Neuronal stem cell (in vitro differentiated cells): ENCODE results near the gene CBFA2T2.
A peak's percentile ranks its signal among the peaks of the same experiment; 100 is the strongest.

ENCODE experiments used
- DNase-seq: peaks from one replicate; pipeline ENCODE4 v3.0.0-alpha.2; 2013; ENCODE audit warnings: low spot score
- H2AFZ ChIP-seq: one replicate; pipeline ENCODE4 v1.6.1; 2013; ENCODE audit warnings: mild to moderate bottlenecking, low read length, inconsistent platforms
- H2AK5ac ChIP-seq: 2 replicates; pipeline ENCODE4 v1.6.1; 2013; ENCODE audit warnings: low read depth, mild to moderate bottlenecking, inconsistent platforms, low read length, moderate library complexity, mixed read lengths
- H2BK120ac ChIP-seq: 2 replicates; pipeline ENCODE4 v1.6.1; 2013; ENCODE audit warnings: low read depth, mild to moderate bottlenecking, inconsistent platforms, low read length, moderate library complexity, mixed read lengths
- H2BK12ac ChIP-seq: one replicate; pipeline ENCODE4 v1.6.1; 2013; ENCODE audit warnings: low read length, inconsistent platforms
- H2BK15ac ChIP-seq: 2 replicates; pipeline ENCODE4 v1.6.1; 2013; ENCODE audit warnings: mild to moderate bottlenecking, low read length, inconsistent platforms, mixed read lengths
- H2BK5ac ChIP-seq: one replicate; pipeline ENCODE4 v1.6.1; 2013; ENCODE audit warnings: inconsistent platforms, mild to moderate bottlenecking, low read length, moderate library complexity
- H3K14ac ChIP-seq: one replicate; pipeline ENCODE4 v1.6.1; 2013; ENCODE audit warnings: low read length, inconsistent platforms
- H3K18ac ChIP-seq: 2 replicates; pipeline ENCODE4 v1.6.1; 2013; ENCODE audit warnings: low read length, inconsistent platforms
- H3K23ac ChIP-seq: 2 replicates; pipeline ENCODE4 v1.6.1; 2013; ENCODE audit warnings: low read depth, mild to moderate bottlenecking, mixed read lengths, low read length, inconsistent platforms; ENCODE audit not compliant: poor library complexity
- H3K27ac ChIP-seq: replicated peaks from 3 replicates; pipeline ENCODE4 v1.5.1; 2013; ENCODE audit warnings: low read length, inconsistent platforms
- H3K27me3 ChIP-seq, 3 experiments: 2 replicates each; pipeline ENCODE4 v1.6.1; 2013; ENCODE audit warnings: low read length in 3 of 3, mild to moderate bottlenecking in 2 of 3, inconsistent platforms in 1 of 3, low read depth in 1 of 3, mixed read lengths in 1 of 3, moderate library complexity in 1 of 3; ENCODE audit not compliant: control insufficient read depth in 3 of 3, insufficient read depth in 3 of 3
- H3K36me3 ChIP-seq, 2 donors: replicated peaks in 1 of 2; 2 replicates each; pipeline ENCODE4 v1.6.1; 2013; ENCODE audit warnings: low read length in 2 of 2; ENCODE audit not compliant: control insufficient read depth in 2 of 2, insufficient read depth in 2 of 2
- H3K4ac ChIP-seq: 2 replicates; pipeline ENCODE4 v1.6.1; 2013; ENCODE audit warnings: inconsistent platforms, mild to moderate bottlenecking, low read length, moderate library complexity
- H3K4me1 ChIP-seq, 2 donors: 1 replicate in 1 of 2; 2 replicates in 1 of 2; pipeline ENCODE4 v1.6.1; 2013; ENCODE audit warnings: low read length in 2 of 2, low read depth in 1 of 2; ENCODE audit not compliant: control insufficient read depth in 2 of 2, insufficient read depth in 1 of 2
- H3K4me2 ChIP-seq: one replicate; pipeline ENCODE4 v1.6.1; 2013; ENCODE audit warnings: mild to moderate bottlenecking, low read length, inconsistent platforms; ENCODE audit not compliant: insufficient read depth, poor library complexity, severe bottlenecking
- H3K4me3 ChIP-seq, 2 donors: 2 replicates each; pipeline ENCODE4 v1.5.1; 2013; ENCODE audit warnings: low read length in 2 of 2, mild to moderate bottlenecking in 2 of 2, inconsistent platforms in 1 of 2, moderate library complexity in 1 of 2
- H3K79me1 ChIP-seq: one replicate; pipeline ENCODE4 v1.6.1; 2013; ENCODE audit warnings: low read depth, mild to moderate bottlenecking, inconsistent platforms, low read length, moderate library complexity
- H3K9ac ChIP-seq: one replicate; pipeline ENCODE4 v1.6.1; 2013; ENCODE audit warnings: mild to moderate bottlenecking, low read depth, low read length, inconsistent platforms; ENCODE audit not compliant: poor library complexity
- H3K9me3 ChIP-seq, 2 donors: replicated peaks in 1 of 2; 2 replicates each; pipeline versions ENCODE3 to v1.6.1; 2013; ENCODE audit warnings: low read length in 2 of 2, mild to moderate bottlenecking in 2 of 2, inconsistent platforms in 1 of 2, low read depth in 1 of 2, mixed read lengths in 1 of 2, moderate library complexity in 1 of 2; ENCODE audit not compliant: control insufficient read depth in 2 of 2, insufficient read depth in 1 of 2
- H4K8ac ChIP-seq: one replicate; pipeline ENCODE4 v1.6.1; 2013; ENCODE audit warnings: low read depth, mild to moderate bottlenecking, inconsistent platforms, low read length, moderate library complexity
- H4K91ac ChIP-seq: one replicate; pipeline ENCODE4 v1.6.1; 2013; ENCODE audit warnings: low read length, low read depth, mild to moderate bottlenecking, inconsistent platforms; ENCODE audit not compliant: poor library complexity
- WGBS, 2 donors: extraction: QIAGEN DNeasy Blood & Tissue Kit; methylation state at CpG; one replicate each; pipeline ENCODE4 v1.1.7; 2013; ENCODE audit warnings: missing lambda C conversion rate in 2 of 2, mixed read lengths in 1 of 2; ENCODE audit not compliant: insufficient read length in 2 of 2, insufficient replicate concordance in 1 of 2; ENCODE audit errors: extremely low coverage in 2 of 2; 5-methylcytosine and 5-hydroxymethylcytosine counted together

The CBFA2T2 gene

GRCh38 chr20:33673114-33673409, 183.2 kb downstream of the CBFA2T2 start:
- DNase-seq: no peak
- Histone ChIP-seq H3K9ac (peak overlapping the region; percentile 93), H2AFZ (no peak overlapping the region), H3K14ac (no peak overlapping the region), H4K8ac (no peak overlapping the region), H3K36me3 (peaks cover 19 to 53% of the 10 kb centered on the region in 2 donors), H3K79me1 (peaks cover 5% of the 10 kb centered on the region), H2AK5ac (peak overlapping the region; percentile 98), H3K9me3 (peaks cover 0 to 4% of the 10 kb centered on the region in 2 donors), H3K23ac (no peak overlapping the region), H2BK120ac (no peak overlapping the region), H3K4me3 (peak overlapping the region; percentile 62 to 84), H4K91ac (no peak overlapping the region), H3K4ac (peak overlapping the region; percentile 30), H3K4me2 (peak overlapping the region; percentile 94), H2BK5ac (peak overlapping the region; percentile 70), H3K27ac (no peak overlapping the region), H2BK15ac (peak overlapping the region; percentile 90), H3K27me3 (no peaks in the 10 kb centered on the region), H3K18ac (peak overlapping the region; percentile 93), H2BK12ac (no peak overlapping the region), H3K4me1 (peaks cover 26 to 29% of the 10 kb centered on the region in 2 donors)
- no CpG with 5 or more reads among the region's 4 CpGs for WGBS, 2 donors

DNA sequence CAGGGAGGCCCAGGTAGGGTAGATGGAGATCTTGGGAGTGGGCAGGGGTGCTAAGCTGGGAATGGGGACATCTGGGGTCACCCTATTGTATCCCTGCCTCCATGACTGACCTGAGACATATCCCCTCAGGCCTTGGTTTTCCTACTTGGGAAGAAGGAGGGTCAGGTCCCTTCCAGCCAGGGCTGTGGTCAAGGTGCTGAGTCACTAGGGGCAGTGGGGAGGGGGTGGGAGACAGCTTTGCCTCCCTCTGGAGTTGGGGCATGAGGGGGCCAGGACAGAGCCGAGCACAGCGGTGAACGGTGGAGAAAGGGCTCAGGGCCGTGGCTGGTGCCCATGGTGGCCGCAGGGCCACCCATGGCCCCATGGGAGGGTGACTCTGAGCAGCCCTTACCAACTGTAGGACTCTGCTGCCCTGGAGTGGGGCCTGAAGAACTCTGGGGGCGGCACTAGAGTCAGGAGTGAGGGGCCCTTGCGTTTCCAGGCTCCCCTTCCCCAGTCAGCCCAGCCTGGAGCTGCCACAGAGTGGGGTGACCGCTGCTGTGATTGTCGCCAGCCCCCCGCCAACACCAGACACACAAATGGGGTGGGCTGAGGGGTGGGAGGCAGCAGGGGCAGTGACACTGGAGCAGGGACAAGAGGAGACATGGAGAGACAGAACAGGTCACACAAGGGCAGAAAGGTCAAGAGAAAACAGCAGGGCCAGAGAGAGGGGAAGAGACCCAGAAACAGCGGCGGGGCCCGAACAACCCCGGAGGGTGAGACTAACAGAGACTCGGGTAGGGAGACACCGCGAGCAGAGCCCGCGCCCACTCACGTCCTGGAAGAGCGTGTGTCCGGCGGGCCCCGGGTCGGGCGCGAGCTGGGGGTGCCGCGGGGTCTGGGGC, 183.8 kb downstream of the CBFA2T2 start:
- no peak overlapping the region for H4K91ac ChIP-seq
- H3K79me1 ChIP-seq: peaks cover 5% of the 10 kb centered on the region
- H3K9me3 ChIP-seq: peaks cover 0 to 7% of the 10 kb centered on the region in 2 donors
- H2BK12ac ChIP-seq: no peak overlapping the region
- H2BK120ac ChIP-seq: no peak overlapping the region
- peak overlapping the region; percentile 30 for H3K4ac ChIP-seq
- H4K8ac ChIP-seq: no peak overlapping the region
- no CpG with 5 or more reads among the region's 29 CpGs for WGBS, 2 donors
- peak overlapping the region; percentile 94 for H3K4me2 ChIP-seq
- peak overlapping the region; percentile 70 for H2BK5ac ChIP-seq
- H3K4me3 ChIP-seq: peak overlapping the region; percentile 62 to 84
- peak overlapping the region; percentile 93 for H3K18ac ChIP-seq
- H3K36me3 ChIP-seq: peaks cover 23 to 53% of the 10 kb centered on the region in 2 donors
- peak overlapping the region; percentile 63 for H3K14ac ChIP-seq
- peak overlapping the region; percentile 44 for H3K23ac ChIP-seq
- H2AK5ac ChIP-seq: peak overlapping the region; percentile 98
- no peak overlapping the region for H3K27ac ChIP-seq
- H3K4me1 ChIP-seq: peaks cover 26 to 29% of the 10 kb centered on the region in 2 donors
- peak overlapping the region; percentile 90 for H2BK15ac ChIP-seq
- no peak for DNase-seq
- H2AFZ ChIP-seq: peak overlapping the region; percentile 94
- no peaks in the 10 kb centered on the region for H3K27me3 ChIP-seq
- peak overlapping the region; percentile 93 for H3K9ac ChIP-seq

DNA sequence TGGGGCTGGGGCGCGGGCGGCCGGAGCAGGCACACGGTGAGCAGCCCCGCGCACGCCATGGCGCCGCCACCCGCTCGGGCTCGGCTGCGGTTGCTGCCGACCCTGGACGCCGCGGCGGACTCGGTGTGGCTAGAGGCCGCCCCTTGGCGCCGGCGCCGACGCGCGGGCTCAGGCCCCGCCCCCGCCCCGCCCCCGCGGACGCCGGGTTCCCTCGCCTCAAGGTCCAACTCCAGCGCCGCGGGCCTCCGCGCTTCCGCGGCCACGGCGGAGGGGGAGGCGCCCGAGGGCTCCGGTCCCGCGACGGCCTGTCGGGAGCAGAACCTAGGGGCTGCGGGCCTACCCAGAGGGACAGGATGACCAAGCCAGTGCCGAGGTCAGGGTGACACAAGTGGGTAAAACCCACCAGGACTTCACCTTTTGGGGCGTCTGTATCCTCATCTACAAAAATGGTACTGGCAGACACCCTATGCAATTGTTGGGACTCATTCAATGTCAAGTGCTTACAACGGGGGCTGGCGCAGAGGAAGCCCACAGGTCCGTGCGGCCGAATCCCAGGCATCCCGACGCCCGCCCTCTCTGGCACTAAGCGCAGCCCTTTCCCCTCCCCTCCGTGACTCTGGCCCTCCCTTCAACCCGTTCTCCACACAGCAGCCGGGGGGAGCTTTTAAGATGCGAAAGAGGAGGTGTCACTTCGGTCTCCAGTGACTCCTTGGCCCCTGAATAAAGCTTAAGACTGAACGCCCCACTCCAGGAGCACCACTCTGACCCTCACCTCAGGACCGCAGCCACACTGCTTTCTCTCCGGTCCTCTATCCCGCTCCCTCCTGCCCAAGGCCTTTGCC, 184.6 kb downstream of the CBFA2T2 start, which contains the start of gene NECAB3:
TSS of gene NECAB3 (minus strand) at position 135 of the 842 bp plus-strand sequence. CDS start at position 59, 76 bp downstream.
- Histone ChIP-seq H3K18ac (peak within 1 kb of the TSS; percentile 93), H2BK5ac (peak within 1 kb of the TSS; percentile 70), H4K91ac (no peak within 1 kb of the TSS), H2BK12ac (no peak within 1 kb of the TSS), H3K9ac (peak within 1 kb of the TSS; percentile 93), H3K27ac (no peak within 1 kb of the TSS), H3K79me1 (peaks cover 5% of the 10 kb centered on the region), H3K36me3 (peaks cover 27 to 54% of the 10 kb centered on the region in 2 donors), H2BK15ac (peak within 1 kb of the TSS; percentile 90), H3K4me3 (peak within 1 kb of the TSS; percentile 62 to 84), H2AFZ (peak within 1 kb of the TSS; percentile 94), H3K14ac (peak within 1 kb of the TSS; percentile 100), H3K23ac (peak within 1 kb of the TSS; percentile 44), H4K8ac (no peak within 1 kb of the TSS), H3K4me2 (peak within 1 kb of the TSS; percentile 94), H3K4ac (peak within 1 kb of the TSS; percentile 30), H3K27me3 (no peaks in the 10 kb centered on the region), H3K4me1 (peaks cover 26 to 29% of the 10 kb centered on the region in 2 donors), H2AK5ac (peak within 1 kb of the TSS; percentile 98), H3K9me3 (peaks cover 0 to 7% of the 10 kb centered on the region in 2 donors), H2BK120ac (no peak within 1 kb of the TSS)
- no CpG with 5 or more reads among the region's 73 CpGs for WGBS, 2 donors
- DNase-seq: peak; percentile 80
